Measurements from ENCODE around the gene SOST. TPM values are rescaled to one million over a fixed set of nuclear protein-coding genes. Genes with fewer than 3 reads are reported as not detected.

Gene SOST
- total RNA-seq, 2 donors from 2014 or later: not detected

DNA sequence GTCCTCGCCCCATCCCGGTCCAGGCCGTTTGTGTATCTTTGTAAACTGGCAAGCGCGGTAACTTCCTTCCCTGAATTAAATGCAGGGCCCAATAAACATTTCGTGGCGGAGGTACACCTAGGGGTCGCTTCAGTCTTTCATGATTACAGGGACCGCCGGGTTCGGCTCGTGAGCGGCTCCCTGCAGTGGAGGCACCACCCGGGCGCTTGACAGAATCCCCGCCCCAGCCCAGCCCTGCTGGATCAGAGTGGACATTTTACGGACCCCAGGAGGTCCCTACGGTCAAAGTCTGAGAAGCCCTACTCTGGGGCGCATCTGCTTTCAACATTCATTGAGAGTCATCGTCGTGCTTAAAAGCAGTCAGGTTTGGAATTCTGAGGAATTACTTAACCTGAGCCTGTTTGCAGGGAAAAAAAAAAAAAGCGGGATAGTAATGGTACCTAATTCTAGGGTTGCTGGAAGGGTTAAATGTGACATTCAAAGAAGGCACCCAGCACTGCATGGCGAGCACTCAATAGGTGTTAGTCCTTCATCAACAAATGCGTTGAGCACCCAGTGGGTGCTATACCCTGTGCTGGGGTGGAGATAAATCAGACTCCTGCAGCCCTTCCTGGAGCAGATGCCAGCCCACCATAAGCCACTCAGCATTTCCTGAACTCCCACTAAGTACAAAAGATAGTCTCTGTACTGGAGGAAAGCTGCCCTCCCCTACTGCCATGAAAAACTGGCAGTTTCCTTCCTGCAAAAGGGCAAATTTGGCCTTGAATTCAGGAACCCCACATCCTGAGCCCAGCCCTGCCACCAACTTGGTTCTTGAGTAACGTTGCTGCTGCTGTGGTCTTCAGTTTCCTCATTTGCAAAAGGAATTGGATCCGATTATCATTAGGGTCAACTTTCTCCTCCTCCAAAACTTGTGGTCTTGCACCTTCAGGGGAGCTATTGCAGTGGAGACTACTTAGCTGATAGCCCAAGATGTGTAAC, 20.8 kb upstream of the SOST start:
- intact Hi-C loops (cut with DNase I): loop anchor here in 1 of 2 donors (10.0 kb wide), 1 partner anchor 55 kb away; the partner anchor contains the start of gene MPP3
- DNase-seq (ENCODE audit: low spot score): peak; percentile 57

- intact Hi-C loops (cut with DNase I): no loop called here
- peak; percentile 99 for DNase-seq (ENCODE audit: low spot score)
These were observed 19.9 kb upstream of the SOST start, which contains the start of gene DUSP3 for GRCh38 chr17:43778337-43779144. DUSP3 (minus strand) TSS chr17:43778977; CDS start chr17:43778924, 53 bp downstream.

- intact Hi-C loops (cut with DNase I): no loop called here
- peak; percentile 58 for DNase-seq (ENCODE audit: low spot score)
These were observed 16.0 kb upstream of the SOST start for GRCh38 chr17:43774304-43775250.

DNA sequence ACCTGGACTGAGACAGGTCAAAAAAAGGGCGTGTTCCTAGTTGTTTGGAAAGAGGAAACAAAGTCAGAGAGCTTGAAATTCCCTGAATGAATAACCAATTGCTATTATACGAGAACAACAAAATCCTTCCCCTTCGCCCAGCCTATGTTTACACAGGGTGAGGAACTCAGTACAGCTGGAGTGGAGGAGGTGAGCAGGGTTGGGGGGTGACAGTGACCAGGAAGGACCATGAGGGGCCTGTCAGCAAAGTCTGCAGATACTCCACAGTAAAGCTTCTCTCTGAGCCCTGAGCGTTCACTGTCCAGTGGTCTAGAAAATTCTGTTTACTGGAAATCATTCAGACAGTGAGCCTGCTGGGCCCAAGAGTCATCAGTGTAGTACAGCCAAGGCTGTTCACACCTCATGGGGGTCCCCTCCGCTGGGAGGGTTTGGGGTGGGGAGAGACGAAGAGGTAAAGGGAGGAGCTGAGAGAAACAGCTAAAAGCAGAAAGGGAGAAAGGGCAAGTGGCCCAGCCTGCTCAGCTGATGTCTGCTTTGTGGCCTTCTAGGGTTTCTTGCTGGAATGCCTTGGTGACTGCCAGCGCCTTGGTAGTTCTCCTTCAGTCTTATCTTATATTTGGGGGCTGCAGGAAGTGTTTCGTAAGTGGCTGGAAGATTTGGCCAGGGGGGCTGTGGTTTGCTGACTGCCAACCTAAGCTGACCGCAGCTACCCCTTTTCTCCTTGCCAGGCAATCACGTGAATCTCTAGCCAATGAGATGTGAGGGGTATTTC, 14.5 kb upstream of the SOST start:
- DNase-seq (ENCODE audit: low spot score): peak; percentile 84
- intact Hi-C loops (cut with DNase I): no loop called here

GRCh38 chr17:43771463-43771862, 12.9 kb upstream of the SOST start:
- intact Hi-C loops (cut with DNase I): no loop called here

DNA sequence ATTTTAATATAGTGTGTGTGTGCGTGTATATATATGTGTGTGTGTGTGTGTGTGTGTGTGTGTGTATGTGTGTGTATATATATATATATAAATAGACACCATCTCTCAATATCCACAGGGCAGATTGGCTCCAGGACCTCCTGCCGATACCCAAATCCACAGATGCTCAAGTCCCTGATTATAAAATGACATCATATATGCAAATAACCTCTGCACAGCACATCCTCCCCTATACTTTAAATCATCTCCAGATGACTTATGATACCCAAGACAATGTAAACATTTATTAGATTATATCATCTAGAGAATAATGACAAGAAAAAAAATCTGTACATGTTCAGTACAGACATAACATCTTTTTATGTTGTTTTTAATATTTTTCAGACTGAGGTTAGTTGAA, 12.4 kb upstream of the SOST start:
- intact Hi-C loops (cut with DNase I): no loop called here
- no peak for DNase-seq (ENCODE audit: low spot score)

More at GRCh38 chr17:43771463-43771862, 12.9 kb upstream of the SOST start:
- DNase-seq (ENCODE audit: low spot score): no peak

DNA sequence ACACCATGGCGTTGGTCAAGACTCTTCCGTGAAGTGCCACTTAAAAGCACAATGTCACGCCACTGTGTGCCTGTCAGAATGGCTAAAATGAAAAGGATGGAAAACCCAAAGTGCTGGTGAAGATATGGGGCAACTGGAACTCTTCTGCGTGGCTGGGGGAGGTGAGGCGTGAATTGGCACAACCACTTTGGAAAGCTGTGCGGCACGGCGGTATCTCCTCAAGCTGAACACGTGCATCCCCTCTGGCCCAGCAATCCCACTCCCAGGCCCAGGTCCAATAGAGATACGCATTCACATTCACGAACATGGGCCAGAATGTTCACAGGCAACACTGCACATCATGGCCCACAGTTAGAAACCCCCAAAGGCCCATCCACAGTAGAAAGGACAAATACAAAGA, 11.3 kb upstream of the SOST start:
- intact Hi-C loops (cut with DNase I): no loop called here

DNA sequence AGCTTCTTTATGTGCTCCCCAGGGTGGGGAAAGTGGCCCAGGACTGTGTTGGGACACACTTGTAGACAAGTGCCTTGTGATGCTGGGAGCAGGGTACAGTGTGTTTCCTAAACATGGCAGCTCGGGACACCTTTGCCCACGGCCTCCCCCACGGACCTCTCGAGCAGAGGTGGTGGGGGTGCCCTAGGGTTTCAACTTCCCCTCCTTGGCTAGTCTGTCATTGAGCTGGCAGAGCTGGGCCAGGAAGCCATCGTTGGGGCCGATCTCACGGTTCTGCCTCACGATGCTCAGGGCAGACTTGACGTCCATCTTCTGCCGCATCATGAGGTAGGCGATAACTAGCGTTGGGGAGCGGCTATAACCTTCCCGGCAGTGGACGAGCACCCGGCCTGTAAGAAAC, 10.8 kb upstream of the SOST start:
- peak; percentile 69 for DNase-seq (ENCODE audit: low spot score)
- intact Hi-C loops (cut with DNase I): no loop called here

More for the DNA sequence above, 11.3 kb upstream of the SOST start:
- DNase-seq (ENCODE audit: low spot score): no peak

GRCh38 chr17:43768943-43769342, 10.4 kb upstream of the SOST start:
- no peak for DNase-seq (ENCODE audit: low spot score)
- intact Hi-C loops (cut with DNase I): no loop called here

- intact Hi-C loops (cut with DNase I): no loop called here
- DNase-seq (ENCODE audit: low spot score): peak; percentile 87
These were observed 9.8 kb upstream of the SOST start for GRCh38 chr17:43768382-43768781.

GRCh38 chr17:43767713-43768059, 9.1 kb upstream of the SOST start:
- no peak for DNase-seq (ENCODE audit: low spot score)
- intact Hi-C loops (cut with DNase I): no loop called here

DNA sequence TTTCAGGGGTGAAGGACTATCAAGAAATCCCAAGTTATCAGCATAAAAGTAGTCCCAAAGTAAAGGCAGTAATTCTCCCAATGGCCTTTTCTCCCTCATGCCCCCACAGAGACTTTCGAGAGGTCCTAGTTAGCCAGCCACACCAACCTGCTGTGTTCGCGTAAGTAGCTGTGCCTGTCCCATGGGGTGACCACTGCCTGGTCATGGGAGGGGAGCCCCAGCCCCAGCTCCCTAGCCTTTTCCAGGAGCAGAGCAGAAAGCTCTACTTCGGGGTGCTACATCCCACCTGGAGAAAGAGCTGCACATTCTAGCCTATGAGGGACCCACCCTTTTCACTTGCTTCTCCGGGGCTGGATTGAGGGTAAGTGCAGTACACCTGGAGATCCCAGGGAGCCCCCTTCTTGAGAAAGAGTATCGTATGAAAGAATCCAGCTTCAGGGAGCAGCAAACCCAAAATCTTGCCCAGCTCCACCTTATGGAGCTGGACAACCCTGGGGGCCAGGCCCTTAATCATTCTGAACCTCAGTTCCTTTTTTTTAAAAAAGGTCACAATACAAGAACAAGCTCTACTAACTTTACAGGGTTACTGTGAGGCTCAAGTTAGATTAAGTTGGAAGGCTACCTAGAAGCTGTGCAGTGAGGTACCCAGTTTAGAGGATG, 8.6 kb upstream of the SOST start:
- intact Hi-C loops (cut with DNase I): no loop called here
- peak; percentile 30 for DNase-seq (ENCODE audit: low spot score)

GRCh38 chr17:43766413-43767052, 7.9 kb upstream of the SOST start:
- DNase-seq (ENCODE audit: low spot score): peak; percentile 82
- intact Hi-C loops (cut with DNase I): no loop called here

GRCh38 chr17:43760254-43760852, 1.8 kb upstream of the SOST start:
- intact Hi-C loops (cut with DNase I): no loop called here
- DNase-seq (ENCODE audit: low spot score): peak; percentile 97

- intact Hi-C loops (cut with DNase I): loop anchor here (5.0 to 10.0 kb wide), 2 partner anchors 68 to 185 kb away; no protein-coding TSS in a partner anchor
- DNase-seq (ENCODE audit: low spot score): no peak
These were observed 1.2 kb upstream of the SOST start for GRCh38 chr17:43759836-43760235.

DNA sequence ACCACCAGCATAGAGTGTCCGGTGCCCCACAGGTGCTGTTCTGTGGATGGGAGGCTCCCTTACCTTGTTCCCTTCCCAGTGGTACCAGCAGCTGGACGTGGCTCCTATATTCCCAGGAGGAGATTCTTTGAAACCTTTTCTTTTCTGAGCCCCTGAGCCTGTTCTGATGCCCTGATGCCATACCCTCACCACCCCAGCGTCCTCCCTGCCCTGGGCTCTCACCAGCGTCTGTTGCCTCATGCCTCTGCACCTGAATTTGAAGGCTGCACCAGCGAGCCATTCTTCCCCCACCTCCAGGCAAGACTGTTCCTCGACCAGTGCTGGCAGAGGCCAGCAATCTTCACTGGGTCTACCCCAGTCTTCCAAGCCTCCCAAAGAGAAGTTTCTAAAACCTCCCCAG, 505 bp downstream of the SOST start:
- peak; percentile 64 for DNase-seq (ENCODE audit: low spot score)
- intact Hi-C loops (cut with DNase I): loop anchor here (5.0 to 10.0 kb wide), 2 partner anchors 66 to 183 kb away; no protein-coding TSS in a partner anchor
